BJ (cell line): ENCODE data around the gene SMCO1. TPM values are rescaled to one million over a fixed set of nuclear protein-coding genes. Genes with fewer than 3 reads are reported as not detected.
"Not testable (repeated sequence)": the region's sequence is repeated elsewhere in the genome, so short reads cannot be mapped to it uniquely, and the experiment has no call there.

Experiments
- CTCF ChIA-PET: fragments of 350-600 bp; formaldehyde crosslinking; extraction: SDS; loops from one replicate; lab custom pipeline; 2021; ENCODE audit warnings: antibody characterized with exemption, inconsistent platforms; lab: Yijun Ruan, JAX
- POLR2A ChIA-PET: fragments of 300-600 bp; sonication (Branson Sonifier 250); formaldehyde crosslinking; extraction: SDS; loops from one replicate; lab custom pipeline; 2021; ENCODE audit warnings: antibody characterized with exemption; lab: Charles Lee
- DNase-seq: peaks from one replicate; pipeline ENCODE4 v3.0.0-alpha.2; 2011; ENCODE audit warnings: low read depth
- H3K27me3 ChIP-seq: 2 replicates; pipeline ENCODE4 v1.6.0; 2011; ENCODE audit warnings: low read length; ENCODE audit not compliant: control insufficient read depth, insufficient read depth
- H3K36me3 ChIP-seq: 2 replicates; pipeline ENCODE4 v1.5.1; 2011; ENCODE audit warnings: low read length; ENCODE audit not compliant: control insufficient read depth, insufficient read depth
- H3K4me3 ChIP-seq: 2 replicates; pipeline ENCODE4 v1.5.1; 2011; ENCODE audit warnings: low read depth, mild to moderate bottlenecking, control low read depth, low read length
- CTCF ChIP-seq: IDR thresholded peaks from 2 replicates; pipeline ENCODE4 v1.5.1; 2011; ENCODE audit warnings: low read depth, mild to moderate bottlenecking, control low read depth, inconsistent platforms, low read length, moderate library complexity; ENCODE audit not compliant: insufficient read depth
- polyA plus RNA-seq: library from polyadenylated mRNA; depleted of rRNA; stranded (reverse); fragments of >200 nt; gene quantifications from 2 replicates; pipeline ENCODE4 v1.2.3, GENCODE V29; 2011

Gene SMCO1
- polyA plus RNA-seq, 1 experiment = not detected

- TF ChIP-seq CTCF = no peak
- ChIA-PET CTCF (interaction anchor here (0.6 to 5.9 kb wide), 6 partner anchors 13 to 270 kb away, joined by 3 to 42 read pairs (median 4); partner anchors contain the start of gene DYNLT2B), POLR2A (no interaction called here)
- no peak for DNase-seq
- no peaks in the 10 kb centered on the region; the same call in 1 of the 2 replicates for H3K27me3 ChIP-seq
- no peaks in the 10 kb centered on the region for H3K36me3 ChIP-seq
- no peak overlapping the region for H3K4me3 ChIP-seq
These were observed 8.7 kb upstream of the SMCO1 start for GRCh38 chr3:196523841-196524240.

- POLR2A ChIA-PET, H3K27me3 ChIP-seq: not testable (repeated sequence)
These were observed 6.1 kb upstream of the SMCO1 start for GRCh38 chr3:196521291-196521690.

GRCh38 chr3:196519718-196520082 lies 4.6 kb upstream of the SMCO1 start:
- no peaks in the 10 kb centered on the region; the same call in 1 of the 2 replicates for H3K27me3 ChIP-seq
- no peaks in the 10 kb centered on the region for H3K36me3 ChIP-seq
- no peak overlapping the region for H3K4me3 ChIP-seq
- POLR2A ChIA-PET = interaction anchor here (0.5 kb wide), 1 partner anchor 319 kb away, joined by 14 read pairs; no protein-coding TSS in a partner anchor
- no peak for DNase-seq
- no peak for TF ChIP-seq CTCF
- CTCF ChIA-PET = interaction anchor here (1.0 to 5.9 kb wide), 7 partner anchors 9 to 669 kb away, joined by 3 to 42 read pairs (median 5); no protein-coding TSS in a partner anchor

More at GRCh38 chr3:196521291-196521690, 6.1 kb upstream of the SMCO1 start:
- H3K36me3 ChIP-seq, DNase-seq, H3K4me3 ChIP-seq: not testable (repeated sequence)
- CTCF ChIA-PET = interaction anchor here (0.6 to 5.9 kb wide), 5 partner anchors 15 to 449 kb away, joined by 3 to 42 read pairs (median 7); no protein-coding TSS in a partner anchor

GRCh38 chr3:196518966-196519717 lies 4.0 kb upstream of the SMCO1 start:
- ChIA-PET CTCF (interaction anchor here (0.6 to 3.6 kb wide), 11 partner anchors 10 to 668 kb away, joined by 3 to 19 read pairs (median 4); no protein-coding TSS in a partner anchor), POLR2A (interaction anchor here (0.5 kb wide), 1 partner anchor 319 kb away, joined by 14 read pairs; no protein-coding TSS in a partner anchor)
- TF ChIP-seq CTCF = peak; percentile 44
- Histone ChIP-seq H3K4me3 (no peak overlapping the region), H3K27me3 (no peaks in the 10 kb centered on the region; the same call in 1 of the 2 replicates), H3K36me3 (no peaks in the 10 kb centered on the region)
- no peak for DNase-seq

- ChIA-PET POLR2A (no interaction called here), CTCF (interaction anchor here (1.0 to 4.2 kb wide), 5 partner anchors 11 to 491 kb away, joined by 3 to 19 read pairs (median 12); no protein-coding TSS in a partner anchor)
- H3K36me3 ChIP-seq = no peaks in the 10 kb centered on the region
- no peaks in the 10 kb centered on the region for H3K27me3 ChIP-seq
- no peak for DNase-seq
- TF ChIP-seq CTCF = no peak
- no peak overlapping the region for H3K4me3 ChIP-seq
These were observed 2.8 kb upstream of the SMCO1 start for GRCh38 chr3:196517919-196518318.
